Activated CD4-positive, alpha-beta T cell treated with anti-CD3 and anti-CD28 coated beads, Interleukin-2, amount 10 ng/mL, durations not matched to agents 7 days and 5 days (primary cell): ENCODE data around the gene PAN3. TPM values are rescaled to one million over a fixed set of nuclear protein-coding genes. Genes with fewer than 3 reads are reported as not detected.

Experiments
- CTCF ChIA-PET: fragments of 350-600 bp; sonication (Branson Sonifier 250); formaldehyde crosslinking; loops from one replicate; lab custom pipeline; 2021; ENCODE audit warnings: antibody characterized with exemption; lab: Charles Lee
- POLR2A ChIA-PET: fragments of 350-600 bp; sonication (Branson Sonifier 250); formaldehyde crosslinking; loops from one replicate; lab custom pipeline; 2021; ENCODE audit warnings: antibody characterized with exemption; lab: Charles Lee
- DNase-seq: peaks from one replicate; pipeline ENCODE4 v3.0.0-alpha.2; 2020
- H3K27ac Mint-ChIP-seq: one replicate; pipeline ENCODE4 v1.8.0; 2021; ENCODE audit warnings: mild to moderate bottlenecking, moderate library complexity, mixed read lengths
- H3K27me3 Mint-ChIP-seq: one replicate; pipeline ENCODE4 v1.8.0; 2021; ENCODE audit warnings: mixed read lengths
- H3K36me3 Mint-ChIP-seq: one replicate; pipeline ENCODE4 v1.8.0; 2021; ENCODE audit warnings: low read depth, mixed read lengths
- H3K4me1 Mint-ChIP-seq: one replicate; pipeline ENCODE4 v1.8.0; 2021; ENCODE audit warnings: mixed read lengths
- H3K4me3 Mint-ChIP-seq: one replicate; pipeline ENCODE4 v1.8.0; 2021; ENCODE audit warnings: mild to moderate bottlenecking, moderate library complexity, mixed read lengths
- H3K9me3 Mint-ChIP-seq: one replicate; pipeline ENCODE4 v1.8.0; 2021; ENCODE audit warnings: mixed read lengths
- total RNA-seq, 2 experiments: library from RNA; stranded (reverse); gene quantifications; one replicate each; pipeline ENCODE4 v1.2.3, GENCODE V29; 2021

PAN3 gene
- total RNA-seq, 2 experiments from 2014 or later = 46.1 to 47.1 TPM

DNA sequence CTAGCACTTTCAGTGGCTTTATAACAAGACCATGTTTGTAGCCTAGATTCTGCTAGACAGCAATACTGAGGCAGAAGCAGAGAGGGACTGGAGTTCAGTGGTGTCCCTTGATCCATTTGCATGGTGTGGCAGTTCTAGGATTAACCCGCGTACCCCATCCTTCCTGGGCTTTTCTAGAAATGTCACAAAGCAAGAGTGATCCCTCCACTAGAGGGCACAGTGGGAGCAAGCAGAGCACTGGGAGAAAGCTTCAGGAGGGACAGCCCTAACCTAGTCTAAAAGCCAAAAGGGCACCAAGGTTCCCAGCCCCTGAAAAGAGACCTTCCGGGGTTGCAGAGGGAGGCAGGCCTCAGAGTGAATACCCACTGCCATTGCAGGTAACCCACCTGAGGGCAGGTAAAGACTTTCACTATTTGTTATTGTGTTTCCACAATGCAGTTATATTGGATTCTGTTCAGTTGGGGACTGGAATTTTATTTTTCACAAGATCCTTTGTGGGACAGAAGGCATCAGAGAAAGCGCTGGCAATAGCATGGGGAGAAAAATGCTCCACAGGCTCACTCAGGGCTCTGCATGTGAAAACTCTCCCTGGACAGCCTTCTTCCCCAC, 185.9 kb downstream of the PAN3 start:
- ChIA-PET CTCF (interaction anchor here (0.7 to 1.7 kb wide), 7 partner anchors 9 to 490 kb away, joined by 3 to 6 read pairs (median 3); no protein-coding TSS in a partner anchor), POLR2A (interaction anchor here (0.7 kb wide), 1 partner anchor 334 kb away, joined by 3 read pairs; no protein-coding TSS in a partner anchor)
- H3K36me3 Mint-ChIP-seq = no peaks in the 10 kb centered on the region
- peaks cover 3% of the 10 kb centered on the region for H3K4me1 Mint-ChIP-seq
- H3K27me3 Mint-ChIP-seq = no peaks in the 10 kb centered on the region
- no peak overlapping the region for H3K27ac Mint-ChIP-seq
- no peak overlapping the region for H3K4me3 Mint-ChIP-seq
- no peaks in the 10 kb centered on the region for H3K9me3 Mint-ChIP-seq
- DNase-seq = peak; percentile 69

DNA sequence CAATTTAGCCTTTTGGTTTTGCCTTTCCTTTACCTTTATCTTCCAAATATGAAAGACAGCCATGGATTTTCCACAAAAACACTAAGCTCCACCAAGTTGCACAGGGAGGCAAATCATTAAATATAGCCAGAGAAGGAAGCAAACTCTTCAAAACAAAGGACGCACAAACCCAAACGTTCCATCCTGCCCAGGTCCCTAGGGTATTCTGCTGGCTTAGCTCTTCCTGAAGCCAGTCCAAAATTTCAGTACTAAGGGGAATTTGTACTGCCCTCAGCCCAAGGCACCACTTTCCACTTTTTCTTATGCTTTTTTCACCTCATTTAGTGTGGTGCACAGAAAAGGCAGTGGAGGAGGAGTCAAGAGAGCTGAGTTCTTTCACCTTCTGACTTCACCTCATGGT, 186.7 kb downstream of the PAN3 start:
- peaks cover 3% of the 10 kb centered on the region for H3K4me1 Mint-ChIP-seq
- no peaks in the 10 kb centered on the region for H3K9me3 Mint-ChIP-seq
- POLR2A ChIA-PET = interaction anchor here (1.0 kb wide), 1 partner anchor 312 kb away, joined by 9 read pairs; no protein-coding TSS in a partner anchor
- no peak for DNase-seq
- H3K27ac Mint-ChIP-seq = no peak overlapping the region
- no peaks in the 10 kb centered on the region for H3K36me3 Mint-ChIP-seq
- H3K4me3 Mint-ChIP-seq = no peak overlapping the region
- CTCF ChIA-PET = interaction anchor here (1.1 to 1.7 kb wide), 4 partner anchors 8 to 472 kb away, joined by 3 to 6 read pairs (median 4); no protein-coding TSS in a partner anchor
- H3K27me3 Mint-ChIP-seq = no peaks in the 10 kb centered on the region

DNA sequence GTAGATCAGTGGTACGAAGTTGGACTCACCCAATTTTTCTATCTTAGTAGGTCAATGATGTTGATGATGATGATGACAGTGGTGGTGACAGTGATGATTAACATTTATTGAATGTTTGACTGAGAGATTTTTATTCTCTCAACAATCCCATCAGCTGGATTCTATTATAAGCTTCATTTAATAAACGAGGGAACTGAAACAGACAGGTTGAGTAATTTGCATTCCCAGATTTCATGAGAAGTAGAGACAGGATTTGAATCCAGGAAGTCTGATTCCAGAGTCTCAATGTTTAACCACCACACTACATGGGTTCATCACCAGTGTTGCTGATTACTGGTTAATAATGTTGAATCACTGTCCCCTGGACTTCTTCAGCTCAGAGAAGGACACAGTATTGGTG, 187.7 kb downstream of the PAN3 start:
- CTCF ChIA-PET = interaction anchor here (0.6 to 1.7 kb wide), 4 partner anchors 11 to 471 kb away, joined by 3 to 6 read pairs (median 4); no protein-coding TSS in a partner anchor
- H3K27ac Mint-ChIP-seq = no peak overlapping the region

DNA sequence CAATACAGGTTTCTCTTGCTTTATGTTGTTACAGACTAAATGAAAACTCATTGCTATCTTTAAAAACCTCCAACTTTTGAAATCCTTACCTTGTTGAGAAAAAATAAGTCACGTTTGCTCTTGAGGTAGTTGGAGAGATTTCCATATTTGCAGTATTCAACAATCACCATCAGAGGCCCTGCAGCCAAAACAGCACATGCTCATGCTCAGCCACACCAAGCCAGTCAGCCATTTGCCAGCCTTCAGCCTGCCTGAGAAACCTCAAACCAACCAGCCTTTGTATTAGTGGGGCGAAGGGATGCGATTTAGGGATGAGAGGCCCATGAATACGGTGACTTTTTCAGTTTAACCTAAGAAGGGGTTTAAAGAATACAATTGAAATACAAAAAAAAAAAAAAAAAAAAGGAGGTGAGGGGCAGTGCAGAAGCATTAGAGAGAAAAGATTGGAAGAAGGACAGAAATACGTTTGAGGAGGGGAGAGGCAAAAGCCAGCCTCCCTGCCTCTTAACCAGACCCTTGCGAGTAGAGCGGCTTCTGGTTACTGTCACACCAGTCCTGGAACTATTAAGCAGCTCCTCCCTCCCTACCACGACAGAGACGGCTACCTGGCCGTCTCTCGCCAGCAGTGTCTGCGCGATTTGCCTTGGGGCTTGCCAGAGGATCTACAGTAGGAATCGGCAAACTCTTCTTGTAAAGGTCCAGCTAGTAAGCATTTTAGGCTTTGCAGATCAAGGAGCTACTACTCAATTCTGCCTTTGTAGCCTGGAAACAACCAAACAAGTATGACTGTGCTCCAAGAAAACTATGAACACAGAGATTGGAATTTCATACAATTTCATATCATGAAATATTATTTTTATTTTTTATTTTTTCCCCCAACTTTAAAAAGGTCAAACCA, 189.3 kb downstream of the PAN3 start:
- H3K4me1 Mint-ChIP-seq = peaks cover 3% of the 10 kb centered on the region
- H3K27ac Mint-ChIP-seq = no peak overlapping the region
- ChIA-PET CTCF (no interaction called here), POLR2A (no interaction called here)
- H3K27me3 Mint-ChIP-seq = no peaks in the 10 kb centered on the region
- no peaks in the 10 kb centered on the region for H3K9me3 Mint-ChIP-seq
- no peaks in the 10 kb centered on the region for H3K36me3 Mint-ChIP-seq
- no peak overlapping the region for H3K4me3 Mint-ChIP-seq
- no peak for DNase-seq

More for the DNA sequence above, 187.7 kb downstream of the PAN3 start:
- Mint-ChIP-seq H3K27me3 (no peaks in the 10 kb centered on the region), H3K4me1 (peaks cover 3% of the 10 kb centered on the region), H3K36me3 (no peaks in the 10 kb centered on the region), H3K9me3 (no peaks in the 10 kb centered on the region), H3K4me3 (no peak overlapping the region)
- no peak for DNase-seq
- POLR2A ChIA-PET = interaction anchor here (1.0 kb wide), 1 partner anchor 311 kb away, joined by 9 read pairs; no protein-coding TSS in a partner anchor

DNA sequence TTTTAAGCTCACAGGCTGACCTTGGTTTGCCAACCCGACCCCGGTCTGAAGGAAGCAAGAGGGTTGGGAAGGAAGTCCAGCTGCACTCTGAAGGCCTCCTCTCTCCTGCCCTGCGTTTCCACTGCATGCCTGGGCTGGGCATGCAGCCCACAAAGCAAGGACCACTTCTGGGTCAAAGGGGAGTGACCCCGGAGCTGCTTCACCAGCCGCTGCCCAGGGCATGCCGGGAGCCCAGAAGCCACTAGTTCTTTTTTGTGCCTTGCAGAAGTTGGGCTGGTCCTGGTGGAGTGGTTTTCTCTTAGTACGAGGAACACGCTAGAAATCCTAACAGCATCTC, 189.9 kb downstream of the PAN3 start:
- H3K4me3 Mint-ChIP-seq = no peak overlapping the region
- H3K4me1 Mint-ChIP-seq = peaks cover 4% of the 10 kb centered on the region
- no peak for DNase-seq
- ChIA-PET CTCF (no interaction called here), POLR2A (no interaction called here)
- no peaks in the 10 kb centered on the region for H3K9me3 Mint-ChIP-seq
- no peaks in the 10 kb centered on the region for H3K36me3 Mint-ChIP-seq
- no peaks in the 10 kb centered on the region for H3K27me3 Mint-ChIP-seq
- no peak overlapping the region for H3K27ac Mint-ChIP-seq

DNA sequence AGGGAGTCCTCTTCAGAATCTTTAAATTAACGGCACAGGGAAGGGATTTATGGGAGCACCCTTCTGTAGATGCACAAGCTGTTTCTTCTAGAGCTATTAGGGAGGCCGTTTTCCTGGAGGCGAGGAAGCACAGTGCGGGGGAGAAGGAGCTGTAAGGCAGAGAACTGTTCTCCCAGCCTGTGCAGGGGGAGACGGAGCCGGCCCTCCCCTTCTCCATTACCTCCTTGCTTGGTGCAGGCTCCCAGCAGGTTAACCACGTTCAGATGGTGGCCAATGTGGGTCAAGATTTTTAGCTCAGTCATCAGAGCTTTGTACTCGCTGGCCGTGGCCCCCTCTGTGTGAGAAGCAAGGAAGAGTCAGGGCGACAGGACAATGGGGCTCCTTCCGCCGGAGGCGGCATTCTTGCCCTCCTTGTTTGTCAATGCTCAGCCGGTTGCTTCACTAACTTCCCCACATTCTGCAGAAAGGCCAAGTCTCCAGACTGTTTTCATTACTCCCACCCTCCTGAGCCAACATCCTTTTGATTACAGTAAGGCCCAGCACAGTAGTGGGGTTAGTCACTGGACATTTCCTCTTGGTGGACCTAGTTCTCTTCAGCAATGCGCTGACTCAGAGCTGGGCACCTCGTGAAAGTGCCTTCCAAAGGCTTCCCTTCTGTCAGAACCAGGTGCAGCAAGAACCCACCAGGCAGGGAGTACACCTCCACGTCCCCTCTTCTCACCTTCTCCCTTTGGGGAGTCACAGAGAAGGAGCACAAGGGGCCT, 191.2 kb downstream of the PAN3 start:
- Mint-ChIP-seq H3K4me3 (no peak overlapping the region), H3K9me3 (no peaks in the 10 kb centered on the region), H3K36me3 (no peaks in the 10 kb centered on the region), H3K4me1 (peaks cover 4% of the 10 kb centered on the region), H3K27ac (no peak overlapping the region), H3K27me3 (peaks cover 3% of the 10 kb centered on the region)
- ChIA-PET POLR2A (no interaction called here), CTCF (interaction anchor here (0.6 to 1.2 kb wide), 2 partner anchors 12 to 687 kb away, joined by 3 read pairs; no protein-coding TSS in a partner anchor)
- no peak for DNase-seq

DNA sequence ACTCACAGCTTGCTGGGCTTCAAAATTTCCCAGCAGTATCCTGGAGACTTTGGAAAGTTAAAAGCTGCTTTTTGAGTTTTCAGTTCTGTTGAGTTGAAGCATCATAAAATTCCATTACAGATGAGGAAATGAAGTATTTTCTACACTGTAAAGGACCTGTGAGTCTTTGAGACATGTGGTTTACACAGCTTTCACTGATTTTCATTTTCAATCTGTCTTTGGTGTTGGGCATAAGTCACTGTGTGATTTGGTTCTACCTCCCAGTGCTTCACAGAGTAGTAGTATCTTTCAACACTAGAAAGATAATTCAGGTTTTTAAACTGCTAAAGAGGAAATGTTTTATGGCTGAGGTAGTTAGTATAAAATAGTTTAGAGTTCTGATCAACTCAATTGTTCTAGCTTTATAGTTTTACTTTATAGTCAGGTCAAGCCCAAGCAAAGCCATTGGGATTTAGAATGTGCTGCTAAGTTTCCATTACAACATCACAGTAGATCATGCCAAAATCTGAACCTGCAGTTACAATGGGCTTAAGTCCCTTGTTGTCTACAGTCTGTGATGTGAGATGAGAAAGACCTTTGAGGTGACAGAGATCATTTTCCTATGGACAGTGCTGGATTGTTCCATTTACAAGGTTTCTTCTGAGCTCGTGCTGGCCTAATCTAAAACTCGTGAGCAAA, 195.0 kb downstream of the PAN3 start:
- Mint-ChIP-seq H3K27ac (no peak overlapping the region), H3K4me3 (no peak overlapping the region), H3K9me3 (no peaks in the 10 kb centered on the region), H3K36me3 (no peaks in the 10 kb centered on the region), H3K27me3 (peaks cover 3% of the 10 kb centered on the region), H3K4me1 (peaks cover 4% of the 10 kb centered on the region)
- ChIA-PET CTCF (interaction anchor here (1.2 kb wide), 1 partner anchor 9 kb away, joined by 6 read pairs; no protein-coding TSS in a partner anchor), POLR2A (no interaction called here)
- no peak for DNase-seq

DNA sequence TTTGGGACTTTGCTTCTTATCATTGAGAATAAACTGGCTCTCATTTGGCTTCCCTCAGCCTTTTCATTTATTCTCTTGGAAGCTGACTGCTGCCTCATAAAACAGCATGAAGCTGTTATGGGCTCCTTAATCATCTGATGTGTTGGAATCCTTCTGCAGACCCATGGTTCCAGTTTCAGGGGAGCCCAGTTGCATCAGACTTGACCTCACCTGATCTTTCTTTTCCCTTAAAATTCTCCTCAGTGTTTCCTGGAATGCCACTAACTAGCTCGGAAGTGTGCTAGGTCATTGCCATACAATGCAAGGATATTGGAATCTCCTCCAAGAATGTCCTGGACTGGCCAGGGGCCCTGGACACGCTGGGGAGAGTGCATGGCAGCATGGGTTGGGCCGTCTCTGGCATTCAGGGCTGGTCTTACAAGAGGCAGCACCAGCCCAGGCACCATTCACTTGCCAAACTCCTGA, 197.9 kb downstream of the PAN3 start:
- ChIA-PET CTCF (no interaction called here), POLR2A (no interaction called here)
- Mint-ChIP-seq H3K36me3 (no peaks in the 10 kb centered on the region), H3K4me3 (no peak overlapping the region), H3K4me1 (peaks cover 4% of the 10 kb centered on the region), H3K27ac (no peak overlapping the region), H3K27me3 (peaks cover 3% of the 10 kb centered on the region), H3K9me3 (no peaks in the 10 kb centered on the region)
- DNase-seq = no peak

DNA sequence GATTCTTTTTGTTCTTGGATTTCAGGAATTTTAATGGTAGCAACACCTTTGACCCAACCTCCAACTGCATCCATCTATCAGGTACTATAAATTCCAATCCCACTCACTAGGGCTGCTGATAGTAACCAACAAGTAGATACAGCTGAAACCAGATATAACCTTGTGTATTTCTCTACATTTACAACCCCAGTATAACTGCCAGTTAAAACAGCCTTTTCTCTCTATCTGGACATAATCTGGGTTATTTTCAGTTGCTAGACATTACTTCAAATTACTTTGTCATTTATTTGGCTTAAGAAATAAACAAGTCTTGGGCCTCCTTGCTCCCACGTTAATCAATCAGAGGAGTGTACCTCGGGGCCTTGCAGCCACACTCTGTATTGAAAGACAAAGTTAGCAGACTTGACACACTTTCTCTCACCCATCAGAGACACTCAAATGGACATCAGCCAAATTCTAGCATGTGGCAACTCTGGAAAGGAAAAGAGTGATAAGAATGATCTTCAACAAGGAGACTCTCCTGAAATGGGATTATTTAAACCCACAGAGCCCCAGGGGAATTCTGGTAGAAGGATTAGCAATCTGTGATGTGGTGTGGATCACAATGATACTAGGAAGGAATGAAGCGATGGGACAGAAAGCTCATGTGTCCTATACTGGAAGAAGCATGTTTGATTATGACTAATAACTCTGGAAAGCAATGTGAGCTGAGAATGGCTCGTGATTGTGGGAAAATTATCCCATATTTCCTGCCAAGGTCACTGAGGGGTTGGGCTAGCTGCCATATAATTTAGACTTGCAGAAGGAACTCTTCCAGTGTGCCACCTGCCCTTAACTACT, 199.0 kb downstream of the PAN3 start:
- H3K4me3 Mint-ChIP-seq = no peak overlapping the region
- H3K27me3 Mint-ChIP-seq = peaks cover 3% of the 10 kb centered on the region
- DNase-seq = no peak
- ChIA-PET CTCF (no interaction called here), POLR2A (no interaction called here)
- H3K36me3 Mint-ChIP-seq = no peaks in the 10 kb centered on the region
- peaks cover 4% of the 10 kb centered on the region for H3K4me1 Mint-ChIP-seq
- H3K9me3 Mint-ChIP-seq = no peaks in the 10 kb centered on the region
- no peak overlapping the region for H3K27ac Mint-ChIP-seq

DNA sequence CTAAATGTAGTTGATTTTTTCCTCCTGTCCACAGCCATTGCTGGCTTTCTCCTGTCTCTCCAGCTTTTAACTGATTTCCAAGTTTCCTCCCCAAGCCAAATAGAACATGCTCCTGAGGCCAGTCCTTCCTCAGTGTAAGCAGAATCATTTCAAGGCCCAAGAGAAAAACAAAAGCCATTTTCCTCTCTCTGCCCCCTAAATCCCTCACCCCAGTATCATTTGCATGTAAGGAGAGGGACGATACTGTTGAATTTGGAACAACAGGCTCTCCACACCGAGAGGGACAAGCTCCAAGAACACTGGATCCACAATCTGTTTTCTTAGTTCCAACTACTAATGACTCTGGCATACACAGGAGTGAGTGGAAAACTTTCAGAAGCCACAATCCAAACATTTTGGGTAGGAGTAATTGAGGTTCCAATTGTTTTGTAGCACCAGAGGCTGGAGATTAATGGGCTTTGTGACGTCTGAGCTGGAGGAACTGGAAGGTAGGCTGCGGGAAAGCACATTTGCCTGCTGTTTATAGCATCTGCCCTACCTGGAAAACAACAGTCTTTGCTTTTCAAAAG, 199.7 kb downstream of the PAN3 start:
- no peak overlapping the region for H3K27ac Mint-ChIP-seq
- POLR2A ChIA-PET = no interaction called here

DNA sequence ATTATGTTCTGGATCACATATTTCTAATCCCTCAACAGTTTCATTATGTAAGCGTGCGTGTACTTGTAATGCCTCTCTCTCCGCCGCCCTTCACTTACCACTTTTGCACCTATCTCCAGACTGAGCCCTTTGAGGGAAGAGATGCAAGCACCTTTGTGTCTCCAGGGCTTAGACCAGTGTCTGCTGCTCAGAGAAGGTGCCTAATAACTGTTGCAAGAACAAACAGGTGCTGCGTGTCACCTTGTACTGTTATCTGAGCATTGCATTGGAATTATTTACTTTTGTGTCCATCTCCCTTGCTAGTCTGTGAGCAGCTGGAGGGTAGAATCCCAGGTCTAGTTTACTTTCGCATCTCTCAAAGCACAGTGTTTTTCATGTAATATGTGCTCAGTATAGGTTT, 200.4 kb downstream of the PAN3 start:
- H3K4me1 Mint-ChIP-seq = no peaks in the 10 kb centered on the region
- no peak overlapping the region for H3K4me3 Mint-ChIP-seq
- H3K36me3 Mint-ChIP-seq = no peaks in the 10 kb centered on the region
- CTCF ChIA-PET = no interaction called here
- POLR2A ChIA-PET = no interaction called here
- no peak overlapping the region for H3K27ac Mint-ChIP-seq
- H3K9me3 Mint-ChIP-seq = no peaks in the 10 kb centered on the region
- H3K27me3 Mint-ChIP-seq = no peaks in the 10 kb centered on the region
- no peak for DNase-seq

More for the DNA sequence above, 199.7 kb downstream of the PAN3 start:
- no peaks in the 10 kb centered on the region for H3K9me3 Mint-ChIP-seq
- peaks cover 3% of the 10 kb centered on the region for H3K27me3 Mint-ChIP-seq
- H3K4me3 Mint-ChIP-seq = no peak overlapping the region
- H3K4me1 Mint-ChIP-seq = peaks cover 4% of the 10 kb centered on the region
- DNase-seq = no peak
- CTCF ChIA-PET = no interaction called here
- H3K36me3 Mint-ChIP-seq = no peaks in the 10 kb centered on the region
